ENCODE results near the gene LRRC9. TPM values are rescaled to one million over a fixed set of nuclear protein-coding genes. Genes with fewer than 3 reads are reported as not detected.

The LRRC9 gene
- total RNA-seq, 4 donors from 2014 or later: 0.22 TPM; not detected in 3

- DNase-seq: no peak
- Histone ChIP-seq H3K27me3 (no peaks in the 10 kb centered on the region), H3K36me3 (no peaks in the 10 kb centered on the region), H3K27ac (no peak overlapping the region), H3K4me3 (no peak overlapping the region), H3K4me1 (no peaks in the 10 kb centered on the region), H3K9me3 (no peaks in the 10 kb centered on the region)
- in situ Hi-C loops (cut with MboI; ENCODE audit: low sequenced_read_pairs in 4 of 4) (no loop called here), intact Hi-C loops (cut with DNase I; ENCODE audit: low total_unique reads) (loop anchor here (5.0 kb wide), 2 partner anchors 188 to 388 kb away; no protein-coding TSS in a partner anchor)
- TF ChIP-seq CTCF (IDR thresholded peaks at IDR 0.05 in 4 of 5, conservative IDR thresholded peaks at IDR 0.05 in 1 of 5) (no peak), POLR2A (IDR thresholded peaks at IDR 0.05) (no peak)
- no peak for ATAC-seq
These were observed 24.2 kb upstream of the LRRC9 start for GRCh38 chr14:59895721-59896120.

- ATAC-seq (no peak), DNase-seq (no peak)
- TF ChIP-seq POLR2A (IDR thresholded peaks at IDR 0.05) (no peak), CTCF (IDR thresholded peaks at IDR 0.05 in 4 of 5, conservative IDR thresholded peaks at IDR 0.05 in 1 of 5) (no peak)
- Histone ChIP-seq H3K27me3 (no peaks in the 10 kb centered on the region), H3K4me3 (no peak overlapping the region), H3K27ac (no peak overlapping the region), H3K36me3 (no peaks in the 10 kb centered on the region), H3K4me1 (no peaks in the 10 kb centered on the region), H3K9me3 (no peaks in the 10 kb centered on the region)
- in situ Hi-C loops (cut with MboI; ENCODE audit: low sequenced_read_pairs in 4 of 4) (no loop called here), intact Hi-C loops (cut with DNase I; ENCODE audit: low total_unique reads) (loop anchor here (5.0 kb wide), 2 partner anchors 191 to 391 kb away; no protein-coding TSS in a partner anchor)
These were observed 22.1 kb upstream of the LRRC9 start for GRCh38 chr14:59897757-59898383.

GRCh38 chr14:59900556-59900955 lies 19.4 kb upstream of the LRRC9 start:
- in situ Hi-C loops (cut with MboI; ENCODE audit: low sequenced_read_pairs in 4 of 4): no loop called here
- H3K4me1 ChIP-seq: no peaks in the 10 kb centered on the region
- H3K36me3 ChIP-seq: no peaks in the 10 kb centered on the region
- no peaks in the 10 kb centered on the region for H3K9me3 ChIP-seq
- no peak overlapping the region for H3K27ac ChIP-seq
- H3K4me3 ChIP-seq: no peak overlapping the region
- ATAC-seq: no peak
- DNase-seq: no peak
- H3K27me3 ChIP-seq: no peaks in the 10 kb centered on the region
- no peak for TF ChIP-seq POLR2A (IDR thresholded peaks at IDR 0.05)
- no peak for TF ChIP-seq CTCF (IDR thresholded peaks at IDR 0.05 in 4 of 5, conservative IDR thresholded peaks at IDR 0.05 in 1 of 5)
- intact Hi-C loops (cut with DNase I; ENCODE audit: low total_unique reads): no loop called here

GRCh38 chr14:59904184-59904583 lies 15.8 kb upstream of the LRRC9 start:
- in situ Hi-C loops (cut with MboI; ENCODE audit: low sequenced_read_pairs in 4 of 4) (no loop called here), intact Hi-C loops (cut with DNase I; ENCODE audit: low total_unique reads) (no loop called here)
- ATAC-seq (no peak), DNase-seq (no peak)
- Histone ChIP-seq H3K36me3 (no peaks in the 10 kb centered on the region), H3K9me3 (no peaks in the 10 kb centered on the region), H3K27ac (no peak overlapping the region), H3K4me3 (no peak overlapping the region), H3K27me3 (no peaks in the 10 kb centered on the region), H3K4me1 (no peaks in the 10 kb centered on the region)
- TF ChIP-seq POLR2A (IDR thresholded peaks at IDR 0.05) (no peak), CTCF (IDR thresholded peaks at IDR 0.05 in 4 of 5, conservative IDR thresholded peaks at IDR 0.05 in 1 of 5) (no peak)

- no peaks in the 10 kb centered on the region for H3K9me3 ChIP-seq
- H3K4me1 ChIP-seq: no peaks in the 10 kb centered on the region
- H3K4me3 ChIP-seq: no peak overlapping the region
- no peaks in the 10 kb centered on the region for H3K36me3 ChIP-seq
- DNase-seq: no peak
- no peak overlapping the region for H3K27ac ChIP-seq
- H3K27me3 ChIP-seq: no peaks in the 10 kb centered on the region
- TF ChIP-seq POLR2A (IDR thresholded peaks at IDR 0.05): no peak
- TF ChIP-seq CTCF (IDR thresholded peaks at IDR 0.05 in 4 of 5, conservative IDR thresholded peaks at IDR 0.05 in 1 of 5): no peak
- in situ Hi-C loops (cut with MboI; ENCODE audit: low sequenced_read_pairs in 4 of 4): no loop called here
- ATAC-seq: no peak
- intact Hi-C loops (cut with DNase I; ENCODE audit: low total_unique reads): no loop called here
These were observed 14.8 kb upstream of the LRRC9 start for GRCh38 chr14:59905188-59905587.

Measured in gastrocnemius medialis (tissue), 4 donors.